HCT116 (cell line): ENCODE results near the gene CWH43. TPM values are rescaled to one million over a fixed set of nuclear protein-coding genes. Genes with fewer than 3 reads are reported as not detected.

Source experiments
- ATAC-seq: fragments of 200-7000 bp; cut with Tn5 transposase; 2 replicates; pipeline ENCODE4 v1.9.1; 2020; ENCODE audit warnings: mild to moderate bottlenecking, moderate library complexity
- BruUV-seq: library from RNA; stranded (reverse); fragments of 400-500 nt; replicated peaks from 2 replicates; lab custom pipeline; 2021; lab: Mats Ljungman, UMichigan
- CTCF ChIA-PET: fragments of 300-600 bp; sonication (Branson Sonifier 250); formaldehyde crosslinking; loops from one replicate; lab custom pipeline; 2021; ENCODE audit warnings: antibody characterized with exemption; lab: Charles Lee
- POLR2A ChIA-PET: fragments of 300-600, 350-600 bp; sonication (Branson Sonifier 250); formaldehyde crosslinking; loops from one replicate; lab custom pipeline; 2021; ENCODE audit warnings: antibody characterized with exemption; lab: Charles Lee
- RAD21 ChIA-PET, 2 experiments: fragments of 300-600 bp; sonication (Branson Sonifier 250); formaldehyde crosslinking; loops; one replicate each; lab custom pipeline; 2023; ENCODE audit warnings: low total read pairs in 2 of 2; ENCODE audit not compliant: uncharacterized antibody in 2 of 2, unreplicated experiment in 2 of 2, low non-redundant PET in 1 of 2; lab: Charles Lee
- DNase-seq: peaks from one replicate; pipeline ENCODE4 v3.0.0-alpha.2; 2010; ENCODE audit warnings: low read depth, low spot score
- H2AFZ ChIP-seq: fragments of 200-600 bp; shearing (Covaris generic), sonication (generic); 2 replicates; pipeline ENCODE4 v1.6.1; 2017; ENCODE audit warnings: low read depth, mixed run types, mixed read lengths, antibody characterized with exemption, low read length; ENCODE audit not compliant: poor library complexity, severe bottlenecking
- H3K27ac ChIP-seq: 2 replicates; pipeline ENCODE4 v1.5.1; 2012; ENCODE audit warnings: low read depth, low read length
- H3K27me3 ChIP-seq: fragments of 200-600 bp; sonication (generic); 2 replicates; pipeline ENCODE4 v1.6.1; 2016; ENCODE audit warnings: mixed run types, low read length, mixed read lengths; ENCODE audit not compliant: insufficient read depth
- H3K36me3 ChIP-seq, 2 experiments: fragments of 200-500 bp in 1 of 2; fragments of 200-600 bp in 1 of 2; sonication (Bioruptor generic) in 1 of 2; sonication (generic) in 1 of 2; 2 replicates each; pipeline versions ENCODE4 v1.5.1 to v1.6.1; 2014 to 2016; ENCODE audit warnings: low read length in 2 of 2, inconsistent platforms in 1 of 2, mixed read lengths in 1 of 2, mixed run types in 1 of 2; ENCODE audit not compliant: insufficient read depth in 2 of 2, control insufficient read depth in 1 of 2
- H3K4me1 ChIP-seq, 2 experiments: fragments of 200-600 bp in 1 of 2; sonication (generic) in 1 of 2; 2 replicates each; pipeline versions ENCODE4 v1.5.1 to v1.6.1; 2012 to 2017; ENCODE audit warnings: low read length in 2 of 2, inconsistent platforms in 1 of 2, mild to moderate bottlenecking in 1 of 2, mixed read lengths in 1 of 2, mixed run types in 1 of 2, moderate library complexity in 1 of 2; ENCODE audit not compliant: insufficient read depth in 2 of 2, control insufficient read depth in 1 of 2
- H3K4me2 ChIP-seq: fragments of 200-600 bp; sonication (generic); 2 replicates; pipeline ENCODE4 v1.6.1; 2017; ENCODE audit warnings: mixed run types, low read length, mixed read lengths
- H3K4me3 ChIP-seq, 2 experiments: fragments of 200-600 bp in 1 of 2; sonication (generic) in 1 of 2; replicated peaks in 1 of 2; 2 replicates each; pipeline ENCODE4 v1.5.1; 2011 to 2016; ENCODE audit warnings: low read length in 2 of 2, control low read depth in 1 of 2, low read depth in 1 of 2, mild to moderate bottlenecking in 1 of 2, mixed read lengths in 1 of 2, mixed run types in 1 of 2
- H3K79me2 ChIP-seq: fragments of 200-600 bp; sonication (generic); 2 replicates; pipeline ENCODE4 v1.6.1; 2017; ENCODE audit warnings: mild to moderate bottlenecking, mixed run types, low read length, moderate library complexity, mixed read lengths; ENCODE audit not compliant: insufficient read depth
- H3K9ac ChIP-seq: fragments of 200-600 bp; sonication (generic); 2 replicates; pipeline ENCODE4 v1.6.1; 2016; ENCODE audit warnings: low read length, mixed read lengths
- H3K9me2 ChIP-seq: fragments of 200-600 bp; sonication (generic), shearing (Covaris generic); 2 replicates; pipeline ENCODE4 v1.6.1; 2017; ENCODE audit warnings: mixed run types, mild to moderate bottlenecking, moderate library complexity; ENCODE audit not compliant: insufficient read depth
- H3K9me3 ChIP-seq, 2 experiments: fragments of 200-500 bp in 1 of 2; fragments of 200-600 bp in 1 of 2; sonication (Bioruptor generic) in 1 of 2; sonication (generic) in 1 of 2; 2 replicates each; pipeline ENCODE4 v1.6.1; 2014 to 2017; ENCODE audit warnings: low read length in 2 of 2, mixed read lengths in 2 of 2, inconsistent platforms in 1 of 2, low read depth in 1 of 2, mild to moderate bottlenecking in 1 of 2, mixed run types in 1 of 2, moderate library complexity in 1 of 2; ENCODE audit not compliant: control insufficient read depth in 1 of 2, insufficient read depth in 1 of 2
- H4K20me1 ChIP-seq: fragments of 200-600 bp; sonication (generic), shearing (Covaris generic); 2 replicates; pipeline ENCODE4 v1.6.1; 2017; ENCODE audit warnings: mixed run types, mild to moderate bottlenecking, moderate library complexity; ENCODE audit not compliant: insufficient read depth
- CBX3 ChIP-seq: IDR thresholded peaks from 2 replicates; pipeline ENCODE4 v1.6.1; 2012; ENCODE audit warnings: low read depth
- EGR1 ChIP-seq: IDR thresholded peaks from 2 replicates; pipeline ENCODE4 v1.6.1; 2012; ENCODE audit warnings: low read depth
- EZH2phosphoT487 ChIP-seq: fragments of 200-600 bp; IDR thresholded peaks from 2 replicates; pipeline ENCODE4 v1.6.1; 2018; ENCODE audit warnings: antibody characterized with exemption, borderline replicate concordance
- JUND ChIP-seq: IDR thresholded peaks from 2 replicates; pipeline ENCODE4 v1.6.1; 2012
- MAX ChIP-seq: IDR thresholded peaks from 2 replicates; pipeline ENCODE4 v1.6.1; 2012
- POLR2A ChIP-seq: IDR thresholded peaks from 2 replicates; pipeline ENCODE4 v1.7.0; 2011; ENCODE audit warnings: borderline replicate concordance; ENCODE audit not compliant: insufficient read depth, insufficient read length; ENCODE audit errors: extremely low read depth
- RAD21 ChIP-seq: IDR thresholded peaks from 2 replicates; pipeline ENCODE4 v1.6.1; 2012; ENCODE audit warnings: low read depth, mild to moderate bottlenecking
- REST ChIP-seq: IDR thresholded peaks from 2 replicates; pipeline ENCODE4 v1.6.1; 2012; ENCODE audit warnings: low read depth
- YY1 ChIP-seq: IDR thresholded peaks from 2 replicates; pipeline ENCODE4 v1.6.1; 2011; ENCODE audit warnings: low read length, low read depth, moderate library complexity, mild to moderate bottlenecking; ENCODE audit not compliant: insufficient replicate concordance; ENCODE audit errors: extremely low read depth
- ZFX ChIP-seq: fragments of 450-650 bp; IDR thresholded peaks from 2 replicates; pipeline ENCODE4 v1.6.1; 2017
- ZNF274 ChIP-seq: fragments of 200-500 bp; sonication (Bioruptor generic); IDR thresholded peaks from 2 replicates; pipeline ENCODE4 v1.6.1; 2014; ENCODE audit warnings: mild to moderate bottlenecking, low read depth, low read length, inconsistent platforms
- intact Hi-C: fragments of 100-400 bp; cut with micrococcal nuclease; formaldehyde crosslinking; loops from 2 replicates; pipeline ENCODE4 v1.10.0; 2022
- total RNA-seq: library from RNA; stranded (reverse); gene quantifications from one replicate; pipeline ENCODE4 v1.2.1, GENCODE V29; 2021; ENCODE audit not compliant: unreplicated experiment

Gene CWH43
- total RNA-seq, 1 experiment from 2014 or later: not detected

GRCh38 chr4:48958582-48958981 lies 27.5 kb upstream of the CWH43 start:
- H3K4me3 ChIP-seq: no peak overlapping the region
- no peak overlapping the region for H2AFZ ChIP-seq
- CTCF ChIA-PET: interaction anchor here (1.5 kb wide), 1 partner anchor 14 kb away, joined by 5 read pairs; no protein-coding TSS in a partner anchor
- H3K4me2 ChIP-seq: no peak overlapping the region
- no peaks in the 10 kb centered on the region for H4K20me1 ChIP-seq
- POLR2A ChIA-PET: no interaction called here
- ATAC-seq: no peak
- BruUV-seq: no TSS peak
- peaks cover 11 to 22% of the 10 kb centered on the region in 2 experiments; a peak in 3 of 4 replicates for H3K4me1 ChIP-seq
- no peaks in the 10 kb centered on the region for H3K36me3 ChIP-seq
- no peaks in the 10 kb centered on the region for H3K9me3 ChIP-seq
- no peak for DNase-seq
- H3K79me2 ChIP-seq: no peaks in the 10 kb centered on the region
- intact Hi-C loops: no loop called here
- no peaks in the 10 kb centered on the region for H3K27me3 ChIP-seq
- RAD21 ChIA-PET: no interaction called here
- no peaks in the 10 kb centered on the region for H3K9me2 ChIP-seq
- no peak overlapping the region for H3K27ac ChIP-seq
- TF ChIP-seq POLR2A: no peak
- TF ChIP-seq ZNF274: no peak
- no peak overlapping the region for H3K9ac ChIP-seq

GRCh38 chr4:48960988-48961635 lies 25.0 kb upstream of the CWH43 start:
- DNase-seq (no peak), ATAC-seq (no peak)
- H3K36me3 ChIP-seq: no peaks in the 10 kb centered on the region
- intact Hi-C loops: loop anchor here (5.0 kb wide), 4 partner anchors 179 to 834 kb away; partner anchors contain the start of gene FRYL
- no peak overlapping the region for H3K4me3 ChIP-seq
- no peaks in the 10 kb centered on the region for H3K9me2 ChIP-seq
- H4K20me1 ChIP-seq: no peaks in the 10 kb centered on the region
- BruUV-seq: no TSS peak
- no peak overlapping the region for H3K27ac ChIP-seq
- ChIA-PET CTCF (interaction anchor here (1.3 to 3.7 kb wide), 2 partner anchors 17 to 833 kb away, joined by 4 to 23 read pairs; no protein-coding TSS in a partner anchor), RAD21 (interaction anchor here in 1 of 2 experiments (0.7 kb wide), 1 partner anchor 103 kb away, joined by 3 read pairs; no protein-coding TSS in a partner anchor)
- no peak overlapping the region for H2AFZ ChIP-seq
- no peak overlapping the region for H3K4me2 ChIP-seq
- H3K9me3 ChIP-seq: no peaks in the 10 kb centered on the region
- no peaks in the 10 kb centered on the region for H3K79me2 ChIP-seq
- H3K27me3 ChIP-seq: no peaks in the 10 kb centered on the region
- H3K4me1 ChIP-seq: no peaks in the 10 kb centered on the region
- no peak for TF ChIP-seq JUND
- no peak for TF ChIP-seq EGR1
- TF ChIP-seq REST: no peak
- no peak for TF ChIP-seq YY1
- no peak for TF ChIP-seq RAD21
- no peak for TF ChIP-seq POLR2A
- no peak for TF ChIP-seq EZH2phosphoT487
- TF ChIP-seq ZFX: no peak
- TF ChIP-seq MAX: no peak
- no peak for TF ChIP-seq ZNF274
- TF ChIP-seq CBX3: no peak
- TF ChIP-seq, all 23 proteins: peak for 0
- H3K9ac ChIP-seq: no peak overlapping the region
- POLR2A ChIA-PET: no interaction called here
